Measurements from ENCODE around the gene CYFIP2.

CYFIP2 gene

DNA sequence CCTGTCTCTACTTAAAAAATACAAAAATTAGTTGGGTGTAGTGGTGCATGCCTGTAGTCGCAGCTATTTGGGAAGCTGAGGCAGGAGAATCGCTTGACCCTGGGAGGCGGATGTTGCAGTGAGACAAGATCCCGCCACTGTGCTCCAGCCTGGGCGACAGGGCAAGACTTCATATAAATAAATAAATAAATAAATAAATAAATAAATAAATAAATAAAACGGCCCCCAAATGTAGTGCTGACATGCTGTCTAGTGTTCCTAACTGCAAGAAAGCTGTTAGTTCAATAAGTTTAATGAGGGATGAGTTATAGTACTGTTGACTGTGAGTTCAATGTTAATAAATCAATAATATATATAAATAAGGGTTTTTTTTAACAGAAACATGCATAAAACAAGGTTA, 7.5 kb upstream of the CYFIP2 start:
- no peak for DNase-seq (ENCODE audit: low read depth)

DNA sequence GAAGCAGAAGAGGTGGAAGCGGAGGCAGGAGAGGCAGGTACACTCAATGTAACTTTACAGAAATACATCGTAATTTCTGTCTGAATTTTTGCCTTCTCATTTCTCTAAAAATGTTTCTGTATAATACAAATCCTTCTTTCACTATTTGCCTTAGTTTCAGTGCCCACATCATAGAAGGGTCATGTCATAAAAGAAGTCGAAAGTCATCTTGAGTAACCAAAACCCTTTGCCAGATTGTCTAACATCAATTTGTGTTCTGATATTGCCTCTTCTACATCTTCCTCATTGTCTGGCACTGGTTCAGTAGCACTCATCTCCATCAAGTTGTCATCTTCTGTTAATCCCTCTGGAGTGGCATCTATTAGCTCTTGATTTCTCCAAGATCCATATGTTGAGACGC, 6.2 kb upstream of the CYFIP2 start:
- no peak for DNase-seq (ENCODE audit: low read depth)

GRCh38 chr5:157263496-157264090, 2.3 kb upstream of the CYFIP2 start:
- no peak for DNase-seq (ENCODE audit: low read depth)

- no peak for DNase-seq (ENCODE audit: low read depth)
Observed at GRCh38 chr5:157266286-157267007, 524 bp downstream of the CYFIP2 start.

DNA sequence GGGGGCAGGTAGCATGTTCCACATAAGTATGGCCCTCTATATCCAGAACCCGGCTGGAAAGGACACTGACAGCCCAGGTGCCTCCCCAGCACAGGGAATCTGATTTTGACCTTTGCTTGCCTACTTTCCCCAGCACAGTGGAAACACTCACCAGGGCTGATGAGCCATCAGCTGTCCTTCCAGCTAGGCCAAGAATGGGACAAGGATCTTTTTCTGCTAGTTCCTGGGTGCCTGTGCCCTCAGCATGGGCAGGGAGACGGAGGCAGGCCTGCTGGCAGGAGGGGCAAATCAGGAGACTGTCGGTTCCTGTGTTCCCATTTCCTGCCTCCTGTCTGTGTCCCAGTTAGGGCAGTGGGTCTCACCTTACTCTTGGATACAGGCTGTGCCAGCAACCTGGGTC, 1.1 kb downstream of the CYFIP2 start:
- DNase-seq (ENCODE audit: low read depth), result no peak

- DNase-seq (ENCODE audit: low read depth), result no peak
Observed at GRCh38 chr5:157267761-157268480, 2.0 kb downstream of the CYFIP2 start.

DNA sequence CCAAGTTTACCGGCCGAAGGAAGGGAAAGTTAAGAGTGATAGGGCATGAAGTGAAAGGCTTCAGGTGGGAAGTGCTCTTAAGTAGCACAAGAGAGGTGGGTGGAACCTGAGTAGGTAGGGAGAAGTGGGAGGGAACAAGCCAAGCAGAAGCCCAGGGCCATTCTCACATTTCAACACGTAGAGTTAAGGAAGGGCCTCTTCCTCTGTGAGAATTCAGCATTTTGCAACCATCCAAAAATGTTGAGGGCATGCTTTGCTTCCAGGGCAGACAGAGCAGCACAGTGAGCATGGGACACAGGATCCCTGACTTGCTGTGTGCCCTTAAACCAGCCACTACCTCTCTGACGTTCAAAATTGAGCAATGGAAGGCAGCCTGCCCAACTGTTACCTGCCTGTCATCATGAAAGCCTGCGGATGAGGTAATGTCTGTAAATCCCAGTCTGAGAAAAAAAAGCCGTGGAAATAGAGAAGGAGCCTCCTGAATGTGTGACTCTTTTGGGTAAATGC, 3.3 kb downstream of the CYFIP2 start:
- DNase-seq (ENCODE audit: low read depth), result no peak

DNA sequence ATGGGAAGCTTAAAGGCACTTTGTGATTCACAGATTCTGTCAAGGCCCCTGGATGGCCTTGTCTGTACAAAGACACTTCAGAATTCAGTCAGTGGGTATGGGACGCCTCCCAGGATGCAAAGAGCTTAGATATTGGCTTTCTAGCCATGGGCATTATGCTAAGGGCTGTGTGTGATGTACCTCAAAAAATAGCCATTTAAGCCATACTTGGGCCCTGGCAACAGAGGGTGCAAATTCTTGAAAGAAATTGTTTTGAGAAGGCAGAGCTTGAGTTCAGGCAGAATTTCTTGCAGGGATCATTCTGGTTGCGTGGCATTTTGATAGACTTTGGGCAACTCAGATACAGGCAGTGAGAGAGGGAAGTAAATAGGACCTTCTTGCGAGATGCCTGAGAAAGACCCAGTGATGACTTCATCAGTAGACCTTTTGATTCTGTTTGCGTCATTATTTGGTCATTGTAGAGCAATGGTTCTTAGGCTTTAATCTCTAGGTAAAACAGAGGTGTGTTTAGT, 3.9 kb downstream of the CYFIP2 start:
- DNase-seq (ENCODE audit: low read depth), result no peak

GRCh38 chr5:157270771-157271170, 4.8 kb downstream of the CYFIP2 start:
- no peak for DNase-seq (ENCODE audit: low read depth)

DNA sequence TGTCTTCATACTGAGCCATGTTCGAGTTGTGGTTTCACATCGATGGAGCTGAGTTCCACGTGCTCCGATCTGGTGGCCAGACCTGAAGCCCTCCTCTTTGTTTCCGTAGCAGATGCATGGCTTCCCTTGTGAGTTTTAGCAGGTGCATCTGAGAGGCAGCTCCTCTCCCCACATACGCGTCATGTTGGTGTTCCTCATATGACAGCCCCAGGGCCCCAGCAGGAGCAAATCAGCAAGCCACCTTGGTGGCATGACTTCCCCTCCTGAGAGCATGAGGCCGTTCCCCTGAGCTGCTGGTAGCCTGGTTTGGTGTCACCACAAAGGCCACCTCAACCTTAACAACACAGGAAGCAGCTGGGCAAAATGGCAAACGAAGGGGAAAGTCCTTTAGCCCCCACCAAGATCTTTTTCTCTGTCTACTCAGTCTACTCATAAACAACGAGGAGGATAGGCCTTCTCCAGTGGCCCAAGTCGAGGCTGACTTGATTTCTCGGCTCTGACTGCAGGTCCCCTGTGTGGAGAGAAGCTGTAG, 5.9 kb downstream of the CYFIP2 start:
- DNase-seq (ENCODE audit: low read depth), result no peak

GRCh38 chr5:157273131-157273556, 7.2 kb downstream of the CYFIP2 start:
- DNase-seq (ENCODE audit: low read depth), result no peak

- no peak for DNase-seq (ENCODE audit: low read depth)
Observed at GRCh38 chr5:157275403-157275802, 9.5 kb downstream of the CYFIP2 start.

- DNase-seq (ENCODE audit: low read depth), result no peak
Observed at GRCh38 chr5:157278319-157279037, 12.6 kb downstream of the CYFIP2 start.

DNA sequence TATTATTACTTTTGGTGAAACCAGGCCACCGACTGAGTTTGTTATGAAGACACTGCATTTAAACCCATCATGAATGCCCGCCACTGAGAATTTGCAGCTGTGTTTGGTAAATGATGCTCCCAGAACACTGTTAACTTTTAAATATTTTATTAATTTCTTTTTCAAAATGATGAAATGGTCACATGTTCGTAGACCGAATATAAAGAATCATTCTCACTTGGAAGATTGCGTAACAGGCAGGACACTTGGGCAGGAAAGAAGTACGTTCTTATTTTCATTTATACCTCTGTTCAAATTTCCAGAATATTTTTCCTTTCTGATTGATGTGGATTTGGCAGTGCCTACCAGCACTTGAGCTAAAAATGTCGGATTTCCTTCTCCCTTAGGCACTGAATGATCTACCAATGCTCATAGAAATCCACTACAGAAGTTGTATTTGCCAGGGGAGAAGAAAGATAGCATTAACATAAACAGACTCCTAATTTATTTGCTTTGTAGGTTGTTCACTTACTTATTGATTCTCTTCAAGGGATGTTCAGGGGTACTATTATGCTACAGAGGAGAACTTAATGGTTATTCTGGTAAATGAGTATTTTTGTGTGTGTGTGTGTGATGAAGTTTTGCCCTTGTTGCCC, 13.8 kb downstream of the CYFIP2 start:
- DNase-seq (ENCODE audit: low read depth), result no peak

DNA sequence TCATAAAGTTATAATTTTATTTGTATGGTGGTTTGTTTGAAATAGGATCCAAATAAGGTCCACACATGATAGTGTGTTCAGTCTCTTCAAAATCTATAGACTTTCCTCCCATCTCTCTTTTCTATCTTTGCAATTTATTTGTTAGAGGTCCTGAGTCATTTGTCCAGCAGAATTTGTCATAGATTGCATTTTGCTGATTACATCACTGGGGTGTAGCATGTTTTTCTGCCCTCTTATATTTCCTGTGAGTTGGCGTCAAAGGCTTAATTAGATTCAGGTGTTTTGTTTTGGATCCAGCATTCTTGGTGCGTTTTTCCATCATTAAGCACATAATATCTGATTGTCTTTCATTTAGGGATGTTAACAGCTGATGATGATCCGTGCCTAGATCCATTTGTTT, 15.0 kb downstream of the CYFIP2 start:
- DNase-seq (ENCODE audit: low read depth), result peak; percentile 36

GRCh38 chr5:157282150-157282549, 16.2 kb downstream of the CYFIP2 start:
- DNase-seq (ENCODE audit: low read depth), result no peak

- DNase-seq (ENCODE audit: low read depth), result no peak
Observed at GRCh38 chr5:157283434-157283833, 17.5 kb downstream of the CYFIP2 start.

GRCh38 chr5:157284458-157285212, 18.7 kb downstream of the CYFIP2 start:
- no peak for DNase-seq (ENCODE audit: low read depth)

- no peak for DNase-seq (ENCODE audit: low read depth)
Observed at GRCh38 chr5:157285310-157286035, 19.6 kb downstream of the CYFIP2 start.

DNA sequence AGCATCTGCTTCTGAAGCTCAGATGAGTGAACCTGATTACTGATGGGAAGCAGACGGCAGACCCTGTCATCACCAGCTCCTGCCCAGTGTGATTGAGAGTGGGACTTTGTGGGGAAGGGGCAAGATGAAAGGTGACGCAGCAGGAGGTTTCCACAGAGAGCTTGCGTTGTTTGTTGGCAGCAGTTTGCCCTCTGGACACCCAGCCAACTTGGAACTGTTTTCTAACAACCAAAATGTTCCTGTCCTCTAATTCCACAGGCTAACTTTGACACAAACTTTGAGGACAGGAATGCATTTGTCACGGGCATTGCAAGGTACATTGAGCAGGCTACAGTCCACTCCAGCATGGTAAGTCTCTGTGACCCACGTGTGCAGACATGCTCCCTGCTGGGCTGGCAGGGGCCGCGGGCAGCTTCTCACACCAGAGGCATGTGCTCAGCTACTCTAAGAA, 20.9 kb downstream of the CYFIP2 start:
- no peak for DNase-seq (ENCODE audit: low read depth)
